GM23248 (cell line): ENCODE data around the gene C11orf68. TPM values are rescaled to one million over a fixed set of nuclear protein-coding genes. Genes with fewer than 3 reads are reported as not detected.
A peak's percentile ranks its signal among the peaks of the same experiment; 100 is the strongest.

Experiments
- DNase-seq: peaks from one replicate; pipeline ENCODE4 v3.0.0-alpha.2; 2015
- H2AFZ ChIP-seq: fragments of 200-600 bp; sonication (generic); 2 replicates; pipeline ENCODE4 v1.6.1; 2016; ENCODE audit warnings: antibody characterized with exemption
- H3F3A ChIP-seq: fragments of 200-600 bp; sonication (generic); 2 replicates; pipeline ENCODE4 v1.6.1; 2016; ENCODE audit warnings: mild to moderate bottlenecking, antibody characterized with exemption, mixed run types; ENCODE audit not compliant: insufficient read depth
- H3K27ac ChIP-seq: fragments of 200-600 bp; sonication (generic); 2 replicates; pipeline ENCODE4 v1.5.1; 2016; ENCODE audit warnings: mild to moderate bottlenecking
- H3K27me3 ChIP-seq: fragments of 200-600 bp; sonication (generic); replicated peaks from 2 replicates; pipeline ENCODE4 v1.6.1; 2016; ENCODE audit warnings: mild to moderate bottlenecking; ENCODE audit not compliant: insufficient read depth
- H3K36me3 ChIP-seq: fragments of 200-600 bp; sonication (generic); 2 replicates; pipeline ENCODE4 v1.6.1; 2016; ENCODE audit warnings: low read depth, mild to moderate bottlenecking
- H3K4me1 ChIP-seq: fragments of 200-600 bp; sonication (generic); 2 replicates; pipeline ENCODE4 v1.6.1; 2016; ENCODE audit warnings: mild to moderate bottlenecking; ENCODE audit not compliant: insufficient read depth
- H3K4me2 ChIP-seq: fragments of 200-600 bp; sonication (generic); one replicate; pipeline ENCODE4 v1.6.1; 2016; ENCODE audit warnings: mild to moderate bottlenecking; ENCODE audit not compliant: unreplicated experiment
- H3K4me3 ChIP-seq: fragments of 200-600 bp; sonication (generic); 2 replicates; pipeline ENCODE4 v1.5.1; 2016; ENCODE audit warnings: mild to moderate bottlenecking
- H3K79me2 ChIP-seq: fragments of 200-600 bp; sonication (generic); 2 replicates; pipeline ENCODE4 v1.6.1; 2016; ENCODE audit warnings: mild to moderate bottlenecking; ENCODE audit not compliant: insufficient read depth
- H3K9ac ChIP-seq: fragments of 200-600 bp; sonication (generic); 2 replicates; pipeline ENCODE4 v1.6.1; 2016; ENCODE audit warnings: mild to moderate bottlenecking
- H3K9me2 ChIP-seq: fragments of 200-600 bp; sonication (generic); 2 replicates; pipeline ENCODE4 v1.6.1; 2016; ENCODE audit warnings: mixed run types, mild to moderate bottlenecking, moderate library complexity; ENCODE audit not compliant: insufficient read depth
- H3K9me3 ChIP-seq: fragments of 200-600 bp; sonication (generic); one replicate; pipeline ENCODE4 v1.6.1; 2017; ENCODE audit warnings: low read depth
- H4K20me1 ChIP-seq: fragments of 200-600 bp; sonication (generic); 2 replicates; pipeline ENCODE4 v1.6.0; 2016; ENCODE audit not compliant: insufficient read depth
- EZH2 ChIP-seq: fragments of 200-600 bp; sonication (generic); IDR thresholded peaks from 2 replicates; pipeline ENCODE4 v1.6.1; 2018; ENCODE audit warnings: antibody characterized with exemption, mild to moderate bottlenecking; ENCODE audit not compliant: insufficient read depth, poor library complexity, severe bottlenecking
- EZH2phosphoT487 ChIP-seq: fragments of 200-600 bp; sonication (generic); IDR thresholded peaks from 2 replicates; pipeline ENCODE4 v1.6.1; 2018; ENCODE audit warnings: antibody characterized with exemption, moderate library complexity, mild to moderate bottlenecking, low read depth; ENCODE audit not compliant: insufficient read depth
- WGBS, 2 experiments: methylation state at CpG; one replicate each; pipeline ENCODE4 v1.1.6; 2015 to 2017; ENCODE audit warnings: low lambda C conversion rate in 2 of 2, low coverage in 1 of 2; ENCODE audit errors: missing lambda C conversion rate in 2 of 2; 5-methylcytosine and 5-hydroxymethylcytosine counted together
- in situ Hi-C: fragments of 300-500 bp; cut with MboI; formaldehyde crosslinking; loops from 2 replicates; pipeline ENCODE4 v1.15.0; 2020
- polyA plus RNA-seq: library from polyadenylated mRNA; unstranded; fragments of >200 nt; fragmentation: Nextera tagmentation; extraction: Ambion mirVana; gene quantifications from 2 replicates; pipeline ENCODE4 v1.2.1, GENCODE V29; 2016
- total RNA-seq: library from RNA; depleted of rRNA; stranded (reverse); fragments of >200 nt; shearing (Covaris generic); gene quantifications from 2 replicates; pipeline ENCODE4 v1.2.3, GENCODE V29; 2014

Gene C11orf68
- total and polyA plus RNA-seq, 2 experiments from 2014 or later, result 50.5 to 91.5 TPM

- H3K27ac ChIP-seq, result peak overlapping the region; percentile 85
- no peaks in the 10 kb centered on the region for H4K20me1 ChIP-seq
- no peak for DNase-seq
- peak overlapping the region; percentile 60 for H3K4me2 ChIP-seq
- no peaks in the 10 kb centered on the region for H3K27me3 ChIP-seq
- no peaks in the 10 kb centered on the region for H3K9me2 ChIP-seq
- H3K79me2 ChIP-seq, result no peaks in the 10 kb centered on the region
- TF ChIP-seq EZH2phosphoT487, result no peak
- TF ChIP-seq EZH2, result no peak
- 0 out of 2 replicates have a peak overlapping the region, but pooled peaks have one; percentile 17 for H3K4me3 ChIP-seq
- H3K9ac ChIP-seq, result no peak overlapping the region
- peaks cover 22% of the 10 kb centered on the region for H3K4me1 ChIP-seq
- no peaks in the 10 kb centered on the region for H3K9me3 ChIP-seq
- H3K36me3 ChIP-seq, result no peaks in the 10 kb centered on the region
- 89 to 90% methylated on average over 9 of the region's 9 CpGs for WGBS, 2 experiments
- in situ Hi-C loops, result no loop called here
- peaks cover 24% of the 10 kb centered on the region for H3F3A ChIP-seq
- H2AFZ ChIP-seq, result peak overlapping the region; percentile 69
Measured at GRCh38 chr11:65941720-65942310, 23.0 kb upstream of the C11orf68 start.

- TF ChIP-seq EZH2 (no peak), EZH2phosphoT487 (no peak)
- in situ Hi-C loops, result no loop called here
Measured at GRCh38 chr11:65937766-65938165, 18.9 kb upstream of the C11orf68 start.

DNA sequence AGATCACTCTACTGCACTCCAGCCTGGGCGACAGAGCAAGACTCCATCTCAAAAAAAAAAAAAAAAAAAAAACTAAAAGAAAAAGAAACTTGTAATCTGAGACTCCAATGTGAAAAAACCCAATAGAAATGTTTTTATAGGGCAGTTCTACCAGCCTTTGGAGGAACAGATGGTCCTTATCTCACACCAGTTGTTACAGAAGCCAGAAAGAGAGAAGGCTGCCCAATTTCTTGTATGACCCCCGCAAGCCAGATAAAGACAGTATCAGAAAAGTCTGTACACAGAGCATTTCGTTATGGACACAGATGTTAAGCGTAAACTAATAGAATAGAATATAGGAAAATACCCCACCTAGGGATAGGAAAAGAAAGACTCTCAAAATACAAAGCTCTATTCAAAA lies 15.2 kb upstream of the C11orf68 start:
- H3K27ac ChIP-seq, result no peak overlapping the region
- no peak overlapping the region for H2AFZ ChIP-seq
- no peak overlapping the region for H3K4me3 ChIP-seq
- H3K9ac ChIP-seq, result no peak overlapping the region
- H4K20me1 ChIP-seq, result no peaks in the 10 kb centered on the region
- H3K9me3 ChIP-seq, result no peaks in the 10 kb centered on the region
- H3K27me3 ChIP-seq, result no peaks in the 10 kb centered on the region
- no peak for TF ChIP-seq EZH2
- TF ChIP-seq EZH2phosphoT487, result no peak
- H3K79me2 ChIP-seq, result no peaks in the 10 kb centered on the region
- H3K4me1 ChIP-seq, result no peaks in the 10 kb centered on the region
- H3F3A ChIP-seq, result peaks cover 4% of the 10 kb centered on the region; the same call in 1 of the 2 replicates
- H3K36me3 ChIP-seq, result no peaks in the 10 kb centered on the region
- H3K9me2 ChIP-seq, result no peaks in the 10 kb centered on the region
- no peak overlapping the region for H3K4me2 ChIP-seq
- 70 to 76% methylated on average over 4 of the region's 4 CpGs for WGBS, 2 experiments
- in situ Hi-C loops, result no loop called here
- DNase-seq, result no peak

More at GRCh38 chr11:65937766-65938165, 18.9 kb upstream of the C11orf68 start:
- Histone ChIP-seq H3K9me2 (no peaks in the 10 kb centered on the region), H3K9ac (no peak overlapping the region), H4K20me1 (no peaks in the 10 kb centered on the region), H3K36me3 (no peaks in the 10 kb centered on the region), H3K4me2 (no peak overlapping the region), H3F3A (peaks cover 24% of the 10 kb centered on the region), H3K79me2 (no peaks in the 10 kb centered on the region), H3K9me3 (no peaks in the 10 kb centered on the region), H2AFZ (no peak overlapping the region), H3K27me3 (no peaks in the 10 kb centered on the region), H3K4me3 (no peak overlapping the region), H3K27ac (no peak overlapping the region), H3K4me1 (peaks cover 22% of the 10 kb centered on the region)
- 43 to 44% methylated on average over 4 of the region's 4 CpGs for WGBS, 2 experiments
- DNase-seq, result no peak

DNA sequence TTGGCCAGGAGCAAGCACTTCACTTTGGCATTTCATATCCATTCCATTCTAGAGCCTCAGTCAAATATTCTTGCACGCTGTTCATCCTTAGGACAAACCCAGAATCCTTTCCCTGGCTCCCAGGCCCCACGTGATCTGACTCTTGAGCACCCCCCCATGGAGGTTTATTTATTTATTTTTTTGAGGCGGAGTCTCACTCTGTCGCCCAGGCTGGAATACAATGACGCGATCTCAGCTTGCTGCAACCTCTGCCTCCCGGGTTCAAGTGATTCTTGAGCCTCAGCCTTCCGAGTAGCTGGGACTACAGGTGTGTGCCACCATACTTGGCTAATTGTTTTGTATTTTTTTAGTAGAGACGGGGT lies 13.7 kb upstream of the C11orf68 start:
- in situ Hi-C loops, result no loop called here
- Histone ChIP-seq H2AFZ (peak overlapping the region; percentile 62; the same call in 1 of the 2 replicates), H3K4me2 (no peak overlapping the region), H3K79me2 (no peaks in the 10 kb centered on the region), H3K27ac (no peak overlapping the region), H3K4me1 (no peaks in the 10 kb centered on the region), H4K20me1 (no peaks in the 10 kb centered on the region), H3K4me3 (no peak overlapping the region), H3F3A (peaks cover 8% of the 10 kb centered on the region; the same call in 1 of the 2 replicates), H3K36me3 (no peaks in the 10 kb centered on the region), H3K9me2 (no peaks in the 10 kb centered on the region), H3K27me3 (no peaks in the 10 kb centered on the region), H3K9ac (no peak overlapping the region), H3K9me3 (no peaks in the 10 kb centered on the region)
- TF ChIP-seq EZH2, result no peak
- TF ChIP-seq EZH2phosphoT487, result no peak
- WGBS, 2 experiments, result 24 to 25% methylated on average over 9 of the region's 9 CpGs
- peak; percentile 65 for DNase-seq
